Amygdala (tissue), 56 donors: ENCODE measurements around the gene CFAP61.

ENCODE experiments used
- DNase-seq, 56 donors: peaks; one replicate each; lab custom pipeline; 2025; lab: John Stamatoyannopoulos, UW

CFAP61 gene

DNA sequence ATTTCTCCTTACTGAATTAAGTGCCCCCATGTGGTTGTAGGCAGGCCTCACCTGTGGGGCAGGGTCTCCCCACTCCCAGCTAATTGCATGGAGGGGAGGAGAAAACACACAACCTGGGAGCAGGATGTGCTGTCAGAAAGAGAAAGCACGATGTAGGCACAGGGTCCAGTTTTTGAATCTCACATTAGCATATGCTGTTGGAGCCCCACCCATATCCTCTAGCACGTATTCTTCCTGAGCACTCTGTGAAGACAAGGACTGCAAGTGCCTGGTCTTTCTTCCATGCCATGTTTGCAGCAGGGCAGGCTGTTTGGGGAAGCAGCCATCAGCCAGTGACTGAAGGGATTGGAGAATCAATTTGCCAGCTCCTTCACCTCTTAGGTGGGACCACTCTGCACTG is 108.2 kb downstream of the CFAP61 start:
- DNase-seq = no peak

DNA sequence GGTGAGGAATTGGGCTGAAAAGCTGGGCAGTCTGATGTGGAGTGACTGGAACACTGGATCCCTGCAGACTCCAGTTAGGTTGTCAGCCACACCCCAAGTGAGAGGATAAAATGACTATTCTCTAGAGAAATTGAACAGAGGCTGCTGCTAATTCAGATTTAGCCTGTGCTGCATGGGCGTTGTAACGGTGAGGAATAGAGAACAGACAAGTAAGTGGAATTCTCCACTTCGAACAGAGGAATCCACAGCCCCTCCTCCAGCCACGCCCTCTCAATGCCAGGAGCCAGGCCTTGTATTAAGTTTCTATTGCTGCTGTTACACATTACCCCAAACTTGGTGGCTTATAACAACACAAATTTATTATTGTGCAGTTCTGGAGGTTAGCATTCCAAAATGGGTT is 109.3 kb downstream of the CFAP61 start:
- no peak for DNase-seq

DNA sequence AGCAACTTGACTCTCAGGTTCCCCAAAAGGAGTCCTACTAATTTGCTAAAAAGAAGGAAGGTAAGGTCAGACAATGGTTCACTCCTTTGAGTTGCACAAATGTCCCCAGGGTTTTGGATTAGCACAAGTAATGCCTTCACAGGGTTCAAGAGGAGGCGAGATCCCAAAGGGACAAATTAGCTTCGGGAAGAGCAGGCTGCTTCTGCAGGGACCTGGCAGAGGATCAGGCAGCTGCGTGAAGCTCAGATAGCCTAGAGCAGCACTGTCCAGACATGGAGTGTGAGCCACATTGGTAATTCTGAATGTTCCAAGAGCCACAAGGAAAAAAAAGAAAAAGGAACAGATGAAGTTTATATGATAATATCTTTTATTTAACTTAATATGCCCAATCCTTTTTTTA is 115.4 kb downstream of the CFAP61 start:
- DNase-seq = no peak

DNA sequence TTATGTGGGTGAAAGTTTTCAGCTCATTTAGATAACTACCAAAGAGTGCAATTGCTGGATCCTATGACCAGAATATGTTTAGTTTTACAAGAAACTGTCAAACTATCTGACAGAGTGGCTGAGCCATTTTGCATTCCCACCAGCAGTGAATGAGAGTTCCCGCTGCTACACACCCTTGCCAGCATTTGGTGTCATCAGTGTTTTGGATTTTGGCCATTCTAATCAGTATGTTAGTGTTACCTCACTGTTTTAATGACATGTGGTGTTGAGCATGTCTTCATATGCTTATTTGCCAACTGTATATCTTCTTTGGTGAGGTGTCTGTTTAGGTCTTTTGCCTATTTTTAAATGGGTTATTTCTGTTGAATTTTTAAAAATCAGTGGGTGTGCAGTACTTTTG is 120.9 kb downstream of the CFAP61 start:
- DNase-seq = no peak

DNA sequence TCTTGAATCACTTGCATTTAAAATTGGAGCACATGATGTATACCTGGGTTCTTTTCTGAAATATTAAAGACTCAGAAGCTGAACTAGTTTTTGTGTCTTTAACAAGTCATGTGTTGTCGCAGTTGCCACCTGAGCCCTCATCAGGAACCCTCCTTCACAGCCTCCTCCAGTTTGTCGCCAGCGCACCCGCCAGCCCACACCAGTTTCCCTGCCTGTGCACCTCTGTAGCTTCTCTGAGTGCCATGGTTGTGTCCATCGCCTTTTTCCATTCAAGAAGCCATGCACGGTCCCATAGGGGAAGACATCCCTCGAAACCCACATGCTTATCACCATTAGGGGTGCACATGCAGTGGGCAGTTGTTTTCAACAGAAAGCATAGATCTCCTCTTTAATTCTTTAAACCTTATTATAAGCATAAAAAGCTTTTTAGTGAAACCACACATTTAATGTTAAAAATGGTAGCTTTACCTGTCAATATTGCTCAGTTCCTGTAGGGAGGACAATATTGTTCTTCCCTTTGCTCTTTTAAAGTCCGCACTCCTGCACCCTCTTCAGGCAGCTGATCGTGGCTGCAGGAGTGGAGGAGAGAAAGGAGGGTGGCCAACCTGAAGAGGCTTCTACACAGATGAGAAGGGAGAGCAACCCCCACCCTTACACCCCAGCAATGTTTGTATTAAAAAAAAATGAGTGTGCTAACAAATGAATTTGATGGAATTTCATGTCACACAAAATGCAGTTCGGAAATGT is 121.9 kb downstream of the CFAP61 start:
- no peak for DNase-seq

DNA sequence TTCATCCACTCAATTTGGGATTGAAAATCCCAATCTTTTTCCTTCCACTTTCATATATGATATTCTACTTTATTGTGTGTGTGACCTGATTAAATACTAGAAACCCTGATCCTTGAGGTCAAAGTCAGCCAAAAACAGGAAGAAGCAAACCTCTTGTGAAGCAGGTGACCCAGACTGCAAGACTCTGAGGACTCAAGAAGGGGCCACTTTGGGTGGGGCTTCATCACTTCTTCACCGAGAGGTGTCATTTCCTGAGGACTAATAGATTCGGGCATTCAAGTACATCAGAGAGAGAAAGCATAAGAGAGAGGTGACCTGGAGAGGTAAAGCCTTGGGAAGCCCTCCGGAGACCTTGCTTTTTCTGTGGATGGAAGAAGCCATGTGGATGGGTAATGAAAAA is 129.0 kb downstream of the CFAP61 start:
- DNase-seq = no peak

DNA sequence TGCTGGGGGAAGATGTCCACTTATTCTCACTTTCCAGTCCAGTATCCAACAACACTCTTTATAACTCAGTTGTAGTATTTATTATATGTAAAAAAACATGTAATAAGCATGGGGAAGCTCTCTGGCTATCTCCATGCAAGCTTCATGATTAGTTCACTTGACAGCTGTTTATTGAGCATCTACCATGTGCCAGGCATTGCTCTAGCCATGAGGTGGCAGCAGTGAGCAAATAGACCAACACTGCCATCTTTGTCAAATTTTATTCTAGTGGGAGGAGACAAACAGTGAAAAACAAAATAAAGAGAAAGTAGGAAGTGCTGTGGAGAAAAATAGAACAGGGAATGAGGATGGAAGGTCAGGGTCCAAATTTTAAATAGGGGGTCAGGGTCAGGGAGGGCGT is 131.8 kb downstream of the CFAP61 start:
- DNase-seq = no peak

DNA sequence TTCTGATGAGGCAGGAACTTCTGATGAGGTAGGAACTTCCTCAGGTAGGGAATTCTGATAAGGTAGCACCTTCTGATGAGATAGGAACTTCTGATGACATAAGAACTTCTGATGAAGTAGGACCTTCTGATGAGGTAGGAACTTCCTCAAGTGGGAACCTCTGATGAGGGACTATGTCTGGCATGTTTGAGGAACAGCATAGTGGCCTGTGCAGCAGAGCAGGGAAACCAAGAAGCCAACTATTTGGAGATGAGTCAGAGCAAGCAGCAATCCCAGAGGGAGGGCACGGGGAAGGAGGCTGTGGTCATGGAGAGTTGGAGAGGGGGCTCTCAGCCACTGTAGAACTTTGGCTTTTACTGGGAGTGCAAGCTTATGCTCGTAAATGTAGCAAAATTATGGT is 132.4 kb downstream of the CFAP61 start:
- DNase-seq = no peak

DNA sequence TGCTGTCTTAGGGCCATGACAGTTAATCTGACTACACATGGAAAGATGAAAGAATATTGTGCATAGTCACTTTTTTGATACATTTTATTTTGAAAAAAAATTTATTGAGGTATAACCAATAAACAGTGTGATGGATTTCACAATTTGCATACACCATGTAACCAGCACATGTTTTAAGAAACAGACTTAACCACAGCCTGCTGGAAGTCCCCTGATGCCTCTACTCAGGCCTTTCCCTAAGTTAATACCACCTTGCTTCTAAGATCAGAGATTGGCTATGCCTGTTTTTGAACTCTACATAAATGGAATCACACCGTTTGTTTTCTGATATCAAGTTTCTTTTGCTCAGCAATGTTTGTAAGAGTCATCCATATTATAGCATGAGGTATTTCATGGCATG is 136.3 kb downstream of the CFAP61 start:
- DNase-seq = no peak

DNA sequence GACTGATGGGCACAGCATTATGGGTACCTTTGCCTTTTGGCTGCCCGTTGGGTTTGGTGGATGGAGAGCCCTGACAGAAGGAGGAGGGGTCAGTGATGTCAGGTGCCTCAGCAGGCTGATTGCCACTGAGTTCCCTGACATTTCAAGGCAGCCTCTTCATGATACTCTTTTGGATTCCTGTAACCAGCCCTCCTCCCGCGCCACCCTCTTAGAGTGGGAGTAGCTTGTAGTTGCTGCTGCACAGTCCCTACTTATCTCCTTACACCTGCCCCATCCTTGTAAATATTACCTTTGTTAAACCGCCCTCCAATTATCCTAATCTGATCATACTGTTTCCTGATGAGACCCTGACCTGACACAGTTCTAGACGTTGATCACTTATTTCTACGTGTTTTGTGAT is 140.0 kb downstream of the CFAP61 start:
- DNase-seq = no peak

DNA sequence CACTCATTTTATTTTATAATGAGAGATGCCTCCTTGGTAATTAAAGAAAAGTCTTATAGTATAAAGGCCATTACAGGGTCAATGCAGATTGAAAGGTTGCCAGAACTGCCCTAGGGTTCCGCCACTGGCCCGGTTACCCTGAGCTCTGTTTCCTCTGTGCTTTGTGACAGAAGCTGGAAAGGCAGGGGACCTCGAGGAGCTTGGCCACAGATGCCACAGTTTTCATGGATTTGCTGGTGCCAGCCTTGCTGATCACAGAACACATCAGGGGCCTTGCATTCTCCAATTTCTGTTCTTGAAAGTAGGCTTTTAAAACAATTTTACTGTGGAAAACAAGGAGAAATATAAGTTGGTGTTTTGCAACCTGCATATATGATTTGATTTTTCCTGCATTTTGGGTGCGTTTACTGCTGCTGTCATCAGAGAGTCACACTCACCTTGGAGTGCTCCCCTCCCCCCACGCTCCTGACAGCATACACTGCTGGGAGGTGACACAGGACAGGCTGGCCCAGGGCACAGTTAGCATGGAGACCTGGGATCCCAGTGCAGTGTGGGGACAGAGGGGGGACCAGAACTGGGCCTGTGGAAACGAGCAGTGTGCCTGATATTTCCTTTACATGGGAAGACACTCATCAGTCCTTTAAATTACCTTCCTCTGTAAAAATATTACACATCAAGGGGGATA is 142.8 kb downstream of the CFAP61 start:
- no peak for DNase-seq

DNA sequence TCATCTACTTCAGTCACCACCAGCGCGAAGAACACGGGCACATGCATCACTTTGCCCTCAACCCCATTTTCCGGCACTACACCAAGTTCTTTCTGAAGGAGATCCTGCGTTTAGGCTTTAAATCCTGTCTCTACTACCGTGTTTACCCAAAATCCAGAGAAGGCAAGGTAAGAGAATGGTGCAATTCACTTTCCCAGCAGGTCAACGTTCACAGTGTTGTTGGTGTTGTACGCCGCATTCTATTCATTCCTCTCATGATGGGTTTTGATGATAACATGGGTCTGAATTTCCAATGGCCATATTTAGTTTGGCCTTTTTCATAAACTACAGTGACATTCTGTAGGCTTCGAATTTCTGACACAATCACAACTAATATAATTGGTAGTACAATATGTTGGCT is 144.3 kb downstream of the CFAP61 start:
- no peak for DNase-seq

DNA sequence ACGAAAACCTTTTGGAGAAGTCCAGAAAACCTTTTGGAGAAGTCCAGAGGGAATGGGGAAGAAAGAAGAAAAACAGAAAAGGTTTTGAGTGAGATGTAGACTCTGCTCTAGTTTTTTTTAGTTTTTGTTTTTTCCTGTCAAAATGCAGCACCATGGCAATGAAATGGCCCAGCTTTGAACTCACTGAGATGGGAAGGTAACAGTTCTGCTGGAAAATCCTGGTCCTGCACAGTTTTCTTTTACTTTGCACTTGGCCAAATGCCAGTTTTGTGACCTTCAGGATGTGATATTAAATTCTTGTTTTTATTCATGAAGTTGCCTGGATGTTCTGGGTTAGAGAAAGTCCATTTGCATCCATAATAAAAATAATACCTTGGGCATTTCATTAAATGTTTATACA is 145.7 kb downstream of the CFAP61 start:
- no peak for DNase-seq

DNA sequence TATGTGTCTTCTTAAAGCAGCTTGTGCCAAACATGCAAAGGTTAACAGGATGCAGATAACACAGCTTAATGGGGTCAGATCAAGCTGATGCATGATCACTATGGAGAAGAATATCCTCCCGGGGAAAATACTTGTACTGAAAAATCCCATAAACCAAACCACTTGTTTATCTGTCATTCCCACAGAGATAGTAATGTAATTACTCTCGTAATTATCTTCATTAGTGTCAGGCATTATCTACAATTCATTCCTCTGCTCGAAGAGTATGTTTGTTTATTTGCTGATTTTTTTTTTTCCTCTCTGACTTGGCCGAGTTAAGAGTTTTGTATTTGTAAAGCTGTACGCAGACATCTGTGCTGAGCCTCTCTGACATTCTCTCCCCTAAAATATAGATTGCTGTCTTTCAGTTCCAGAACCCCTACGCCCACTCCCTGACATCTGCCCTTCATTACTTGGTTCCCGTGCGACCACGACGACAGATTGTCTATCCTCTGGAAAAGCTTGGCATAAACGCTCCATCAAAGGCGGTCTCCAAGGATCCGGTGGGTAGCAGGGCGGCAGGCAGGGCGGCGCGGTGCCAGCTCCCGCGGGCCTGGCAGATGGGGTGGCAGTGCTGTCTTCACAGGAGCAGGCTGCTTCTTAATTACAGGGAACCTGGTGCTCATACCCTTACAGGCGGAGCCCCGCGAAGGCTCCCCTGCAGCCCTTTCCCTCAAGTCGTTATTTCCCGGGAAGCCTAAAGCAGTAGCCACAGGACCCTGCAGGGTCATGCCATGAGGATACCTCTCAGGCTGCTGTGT is 147.2 kb downstream of the CFAP61 start:
- peak in 1 of 56 donors; percentile 29 for DNase-seq

DNA sequence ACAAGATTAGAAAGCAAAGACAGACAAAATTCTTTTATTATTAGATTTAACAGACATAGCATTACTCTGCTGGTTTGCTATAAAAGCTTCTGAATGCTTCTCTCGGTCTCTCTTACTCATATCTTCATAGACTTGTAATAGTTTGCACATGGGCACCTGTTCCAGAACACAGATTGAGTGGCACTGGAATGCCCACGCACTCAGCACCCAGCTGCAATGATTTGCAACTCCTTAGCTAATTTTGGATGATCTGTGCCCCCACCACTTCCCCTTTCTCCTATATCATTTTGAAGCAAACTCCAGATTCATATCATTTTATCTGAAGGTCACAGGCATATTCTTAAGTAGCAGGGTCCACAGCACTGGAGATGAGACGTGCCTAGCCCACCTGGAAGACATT is 148.8 kb downstream of the CFAP61 start:
- DNase-seq = peak in 3 of 56 donors; percentile 9 to 16 (median 14)

DNA sequence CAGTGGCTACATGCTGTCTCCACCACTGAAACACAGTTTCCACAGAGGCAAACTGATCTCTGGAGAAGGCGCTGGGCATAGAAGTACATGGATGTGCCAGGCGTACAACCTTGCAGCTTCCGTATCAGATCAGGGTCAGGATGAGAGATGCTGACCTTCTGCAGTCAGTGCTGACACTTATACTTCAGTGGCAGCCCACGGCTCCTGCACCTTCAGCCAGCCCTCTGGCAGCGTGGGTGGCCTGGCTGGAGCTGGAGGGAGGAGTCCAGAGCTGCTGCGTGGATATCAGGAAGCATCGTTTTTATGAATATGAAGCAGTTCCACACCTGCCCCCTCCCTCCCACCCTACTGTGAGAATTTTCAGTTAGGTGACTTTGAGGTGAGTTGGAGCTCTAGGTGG is 149.3 kb downstream of the CFAP61 start:
- no peak for DNase-seq

DNA sequence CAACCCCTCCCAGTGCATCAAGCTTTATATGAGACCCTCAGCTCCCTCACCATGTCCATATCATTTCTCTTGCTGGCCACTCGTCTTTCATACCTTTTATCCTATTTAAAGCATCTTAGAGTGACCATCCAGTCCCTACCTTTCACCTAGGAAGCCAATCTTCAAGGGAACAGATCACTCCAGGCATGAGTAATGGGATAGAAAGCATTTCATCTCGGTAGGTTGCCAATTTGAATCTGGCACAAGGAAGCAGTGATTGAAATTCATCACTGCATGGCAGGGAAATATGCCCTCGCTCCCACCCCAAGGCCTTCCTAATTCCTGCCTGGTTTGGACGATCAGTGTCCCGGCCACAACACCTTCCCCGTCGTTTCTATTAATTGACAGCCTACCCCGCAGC is 150.4 kb downstream of the CFAP61 start:
- no peak for DNase-seq

DNA sequence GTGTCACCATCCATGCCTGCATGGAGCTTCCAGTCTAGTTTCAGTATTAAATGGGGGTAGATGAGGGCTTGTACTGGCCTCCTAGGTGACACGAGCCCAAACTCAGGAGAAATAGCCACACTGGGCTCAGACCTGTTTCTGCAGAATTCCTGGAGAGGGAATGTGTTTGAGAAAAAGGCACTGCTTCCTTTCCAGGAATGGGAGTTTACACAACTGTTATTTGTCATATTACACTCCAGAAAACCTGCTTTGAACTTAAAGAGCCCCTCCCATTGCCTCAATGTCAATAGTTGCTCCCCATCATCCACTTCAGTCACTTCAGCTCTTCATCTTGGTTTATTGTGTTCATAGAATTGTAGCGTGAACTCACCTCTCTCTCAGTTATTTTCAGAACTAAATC is 151.5 kb downstream of the CFAP61 start:
- DNase-seq = no peak

DNA sequence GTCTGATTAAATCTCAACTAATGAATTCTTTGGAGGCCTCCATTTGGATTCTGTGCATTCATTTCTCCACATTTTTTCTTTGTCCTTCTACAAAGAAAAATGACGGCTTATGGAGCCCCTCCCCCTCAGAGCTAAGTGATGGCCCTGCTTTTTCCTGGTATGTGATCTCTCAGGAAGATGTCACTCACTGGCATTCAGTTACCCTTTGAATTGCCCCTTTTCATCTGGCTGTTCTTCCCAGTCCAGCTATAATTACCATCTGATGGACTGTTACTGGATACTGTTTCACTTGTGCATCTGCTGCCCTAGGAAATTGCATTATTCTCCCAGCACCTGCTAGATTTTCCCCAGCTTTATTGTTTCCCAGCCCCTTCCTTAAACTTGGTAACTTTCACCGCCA is 151.9 kb downstream of the CFAP61 start:
- DNase-seq = no peak

DNA sequence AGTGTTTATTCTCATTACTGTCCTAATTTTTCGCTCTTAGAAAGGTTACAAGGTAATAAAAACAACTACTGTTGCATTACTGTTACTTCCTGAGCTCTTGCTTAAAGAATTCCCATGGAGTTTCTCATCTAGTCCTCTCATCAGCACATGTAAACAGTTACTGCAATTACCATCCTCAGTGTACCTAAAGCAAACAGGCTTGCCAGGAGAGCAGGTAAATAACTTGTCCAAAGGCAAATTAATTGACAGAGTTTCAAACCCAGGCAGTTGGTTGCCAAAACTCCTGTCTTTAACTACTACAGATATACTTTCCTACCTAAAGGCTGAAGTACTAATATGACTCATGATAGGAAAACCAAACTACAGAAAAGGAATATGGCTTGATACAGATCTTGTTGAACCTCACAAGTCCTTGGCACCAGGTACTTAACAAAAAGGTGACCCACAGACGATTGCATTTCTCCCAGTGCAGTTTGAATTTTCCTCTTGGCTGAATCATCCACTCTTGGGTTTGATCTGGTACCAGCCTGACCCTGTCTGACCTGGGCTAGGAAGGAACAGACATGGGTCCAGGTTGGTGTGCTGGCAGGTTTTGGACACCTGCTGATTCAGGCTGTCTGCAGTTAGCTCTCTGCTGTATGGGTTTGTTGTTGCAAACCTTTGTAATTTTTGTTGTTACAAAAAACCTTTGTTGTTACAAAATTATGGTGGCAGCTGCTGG is 153.0 kb downstream of the CFAP61 start:
- no peak for DNase-seq

DNA sequence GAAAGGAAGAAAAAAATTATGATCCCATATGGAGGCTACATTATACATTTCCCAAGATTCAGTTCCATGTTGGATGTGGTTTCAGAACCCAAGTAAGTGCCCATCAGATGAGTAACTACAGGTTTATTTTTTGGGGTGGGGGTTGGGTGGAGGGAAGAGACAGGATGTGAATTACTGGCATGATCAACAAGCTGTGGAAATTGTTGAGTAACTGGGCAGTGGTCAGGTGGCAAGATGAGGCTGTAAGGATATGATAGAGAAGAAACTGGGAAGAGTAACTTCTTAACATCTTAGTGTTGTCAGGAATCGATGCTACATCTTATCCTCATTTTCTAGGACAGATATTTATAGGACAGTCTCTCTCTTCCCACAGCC is 153.5 kb downstream of the CFAP61 start:
- no peak for DNase-seq
